IMR-90 (cell line): ENCODE measurements around the gene PPIL4. TPM values are rescaled to one million over a fixed set of nuclear protein-coding genes. Genes with fewer than 3 reads are reported as not detected.

ENCODE experiments used
- ATAC-seq: fragments of 200-7000 bp; cut with Tn5 transposase; 2 replicates; pipeline ENCODE4 v1.9.1; 2020; ENCODE audit warnings: low read depth, mild to moderate bottlenecking, moderate library complexity
- BruUV-seq: library from RNA; stranded (reverse); fragments of 400-500 nt; replicated peaks from 2 replicates; lab custom pipeline; 2021; lab: Mats Ljungman, UMichigan
- CTCF ChIA-PET: fragments of 300-600 bp; formaldehyde crosslinking; extraction: SDS; loops from one replicate; lab custom pipeline; 2021; ENCODE audit warnings: antibody characterized with exemption; lab: Yijun Ruan, JAX
- POLR2A ChIA-PET: fragments of 300-600 bp; sonication (Branson Sonifier 250); formaldehyde crosslinking; loops from one replicate; lab custom pipeline; 2022; ENCODE audit warnings: antibody characterized with exemption; ENCODE audit not compliant: unreplicated experiment; lab: Charles Lee
- DNase-seq: peaks from one replicate; pipeline ENCODE4 v3.0.0; 2013
- H2AFZ ChIP-seq: replicated peaks from 2 replicates; pipeline ENCODE3; 2013; ENCODE audit warnings: low read length, mild to moderate bottlenecking; ENCODE audit not compliant: poor library complexity
- H2AK5ac ChIP-seq: 2 replicates; pipeline ENCODE4 v1.6.1; 2013; ENCODE audit warnings: low read depth, low read length, inconsistent platforms
- H2AK9ac ChIP-seq: replicated peaks from 2 replicates; pipeline ENCODE3; 2013; ENCODE audit warnings: mild to moderate bottlenecking, low read depth, low read length, moderate library complexity; ENCODE audit not compliant: poor library complexity
- H2BK120ac ChIP-seq: 2 replicates; pipeline ENCODE4 v1.6.1; 2013; ENCODE audit warnings: low read depth, low read length, inconsistent platforms
- H2BK15ac ChIP-seq: 3 replicates; pipeline ENCODE4 v1.6.1; 2013; ENCODE audit warnings: low read depth, low read length, inconsistent platforms
- H2BK20ac ChIP-seq: 2 replicates; pipeline ENCODE4 v1.6.1; 2013; ENCODE audit warnings: low read depth, mild to moderate bottlenecking, inconsistent platforms, low read length, moderate library complexity
- H2BK5ac ChIP-seq: 2 replicates; pipeline ENCODE4 v1.6.1; 2013; ENCODE audit warnings: mild to moderate bottlenecking, low read depth, low read length, inconsistent platforms; ENCODE audit not compliant: poor library complexity, severe bottlenecking
- H3K14ac ChIP-seq: replicated peaks from 2 replicates; pipeline ENCODE4 v1.6.1; 2013; ENCODE audit warnings: low read depth, low read length, inconsistent platforms
- H3K18ac ChIP-seq: 2 replicates; pipeline ENCODE4 v1.6.1; 2013; ENCODE audit warnings: low read depth, low read length, control low read depth
- H3K23ac ChIP-seq: 2 replicates; pipeline ENCODE4 v1.6.1; 2013; ENCODE audit warnings: low read depth, low read length, inconsistent platforms
- H3K27ac ChIP-seq: 2 replicates; pipeline ENCODE4 v1.5.1; 2013; ENCODE audit warnings: mild to moderate bottlenecking, control low read depth, low read length; ENCODE audit not compliant: insufficient read depth
- H3K27me3 ChIP-seq: 2 replicates; pipeline ENCODE4 v1.6.1; 2013; ENCODE audit warnings: low read length; ENCODE audit not compliant: control insufficient read depth, insufficient read depth
- H3K36me3 ChIP-seq: 2 replicates; pipeline ENCODE4 v1.6.1; 2013; ENCODE audit warnings: low read length, mixed read lengths; ENCODE audit not compliant: control insufficient read depth, insufficient read depth
- H3K4ac ChIP-seq: 2 replicates; pipeline ENCODE4 v1.6.1; 2013; ENCODE audit warnings: low read depth, low read length, inconsistent platforms
- H3K4me1 ChIP-seq: 2 replicates; pipeline ENCODE4 v1.6.1; 2013; ENCODE audit warnings: low read length, mixed read lengths; ENCODE audit not compliant: control insufficient read depth, insufficient read depth
- H3K4me2 ChIP-seq: 2 replicates; pipeline ENCODE4 v1.6.1; 2013; ENCODE audit warnings: low read depth, mild to moderate bottlenecking, control low read depth, low read length, moderate library complexity
- H3K4me3 ChIP-seq: 2 replicates; pipeline ENCODE4 v1.5.1; 2013; ENCODE audit warnings: low read depth, mild to moderate bottlenecking, control low read depth, low read length, moderate library complexity; ENCODE audit not compliant: insufficient read depth
- H3K56ac ChIP-seq: 2 replicates; pipeline ENCODE4 v1.6.1; 2013; ENCODE audit warnings: low read length, inconsistent platforms; ENCODE audit not compliant: insufficient read depth; ENCODE audit errors: extremely low read depth
- H3K79me1 ChIP-seq, 2 experiments: 2 replicates each; pipeline ENCODE4 v1.6.1; 2013; ENCODE audit warnings: low read length in 2 of 2, inconsistent platforms in 1 of 2, low read depth in 1 of 2
- H3K9ac ChIP-seq: 2 replicates; pipeline ENCODE4 v1.6.1; 2013; ENCODE audit warnings: low read depth, low read length, control low read depth
- H3K9me1 ChIP-seq: 2 replicates; pipeline ENCODE4 v1.6.1; 2013; ENCODE audit warnings: low read length, inconsistent platforms; ENCODE audit not compliant: insufficient read depth
- H3K9me3 ChIP-seq: 2 replicates; pipeline ENCODE4 v1.6.1; 2013; ENCODE audit warnings: low read length; ENCODE audit not compliant: control insufficient read depth, insufficient read depth
- H4K20me1 ChIP-seq: 2 replicates; pipeline ENCODE4 v1.6.1; 2013; ENCODE audit warnings: low read length, inconsistent platforms; ENCODE audit not compliant: insufficient read depth
- H4K5ac ChIP-seq: 2 replicates; pipeline ENCODE4 v1.6.1; 2013; ENCODE audit warnings: mild to moderate bottlenecking, low read depth, low read length, control low read depth
- H4K8ac ChIP-seq, 2 experiments: 2 replicates each; pipeline ENCODE4 v1.6.1; 2013; ENCODE audit warnings: low read depth in 2 of 2, low read length in 2 of 2, control low read depth in 1 of 2, inconsistent platforms in 1 of 2
- H4K91ac ChIP-seq: 2 replicates; pipeline ENCODE4 v1.6.1; 2013; ENCODE audit warnings: low read depth, low read length, inconsistent platforms; ENCODE audit not compliant: insufficient read depth
- CEBPB ChIP-seq: IDR thresholded peaks from 2 replicates; pipeline ENCODE4 v1.6.1; 2012; ENCODE audit warnings: low read depth, low read length, improper control_type of control experiment
- CHD1 ChIP-seq: IDR thresholded peaks from 2 replicates; pipeline ENCODE4 v1.6.1; 2012; ENCODE audit warnings: low read depth, low read length, improper control_type of control experiment
- WGBS, 2 experiments: methylation state at CpG; one replicate each; pipeline versions ENCODE4 v1.1.5 to v1.1.7; 2013; ENCODE audit warnings: missing lambda C conversion rate in 2 of 2; ENCODE audit not compliant: insufficient read length in 1 of 2; ENCODE audit errors: extremely low coverage in 2 of 2; 5-methylcytosine and 5-hydroxymethylcytosine counted together
- dilution Hi-C: fragments of 300-500 bp; cut with HindIII; formaldehyde crosslinking; loops from one replicate; pipeline ENCODE4 v1.14.3; 2018; ENCODE audit warnings: low sequenced_read_pairs; ENCODE audit not compliant: unreplicated experiment
- in situ Hi-C: fragments of 300-500 bp; cut with MboI; formaldehyde crosslinking; loops from 3 replicates; pipeline ENCODE4 v1.14.3; 2019; ENCODE audit warnings: low sequenced_read_pairs, inconsistent platforms, mixed read lengths
- intact Hi-C: fragments of 100-400 bp; cut with micrococcal nuclease; formaldehyde crosslinking; loops from 2 replicates; pipeline ENCODE4 v1.10.0; 2022
- polyA plus RNA-seq, 3 experiments: library from polyadenylated mRNA; depleted of rRNA; stranded (reverse); fragments of >200 nt; gene quantifications; 2 replicates each; pipeline ENCODE4 v1.2.3, GENCODE V29; 2012; ENCODE audit warnings: low replicate concordance in 1 of 3
- total RNA-seq: library from RNA; depleted of rRNA; stranded (reverse); fragments of >200 nt; gene quantifications from 2 replicates; pipeline ENCODE4 v1.2.3, GENCODE V29; 2012

Gene PPIL4
- total and polyA plus RNA-seq, 2 of the 4 experiments (the other 2 are of a cell fraction) = 10.6 to 13.3 TPM

DNA sequence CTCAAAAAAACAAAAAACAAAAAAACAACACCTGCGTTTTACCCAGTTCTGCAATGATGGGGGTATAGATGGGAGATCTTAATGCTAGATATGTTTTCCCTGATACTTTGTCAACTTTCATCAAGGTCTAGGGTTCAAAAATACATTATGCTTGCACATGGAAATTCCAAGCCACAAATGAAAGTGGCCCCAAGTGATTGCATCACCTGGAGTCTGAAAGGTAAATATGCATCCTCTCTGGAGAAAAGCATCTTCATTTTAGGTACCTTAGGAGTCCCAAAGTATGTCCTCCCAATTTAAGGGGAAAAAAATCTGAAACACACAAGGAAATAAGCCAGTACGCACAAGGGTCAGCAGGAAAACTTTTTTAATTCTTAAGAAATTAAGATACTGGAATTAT, 48.5 kb downstream of the PPIL4 start:
- ChIA-PET CTCF (no interaction called here), POLR2A (no interaction called here)
- Histone ChIP-seq H3K27ac (no peak overlapping the region), H3K56ac (no peak overlapping the region), H3K14ac (no peak overlapping the region), H3K79me1 (no peaks in the 10 kb centered on the region), H3K36me3 (peaks cover 2% of the 10 kb centered on the region; the same call in 1 of the 2 replicates), H3K4ac (no peak overlapping the region), H4K5ac (no peak overlapping the region), H3K9me3 (no peaks in the 10 kb centered on the region), H3K9ac (no peak overlapping the region), H2AK9ac (no peak overlapping the region), H3K27me3 (no peaks in the 10 kb centered on the region), H2AFZ (no peak overlapping the region), H4K20me1 (no peaks in the 10 kb centered on the region), H2BK5ac (no peak overlapping the region), H3K9me1 (no peaks in the 10 kb centered on the region; the same call in 1 of the 2 replicates), H3K4me2 (no peak overlapping the region), H3K4me3 (no peak overlapping the region), H2BK15ac (no peak overlapping the region), H3K4me1 (no peaks in the 10 kb centered on the region), H4K91ac (no peak overlapping the region), H3K23ac (no peak overlapping the region), H4K8ac (no peak overlapping the region), H2BK20ac (no peak overlapping the region), H2AK5ac (no peak overlapping the region), H3K18ac (no peak overlapping the region), H2BK120ac (no peak overlapping the region)
- intact Hi-C loops (no loop called here), dilution Hi-C loops (no loop called here), in situ Hi-C loops (no loop called here)
- TF ChIP-seq CHD1 = no peak
- peak; percentile 61 for TF ChIP-seq CEBPB
- no peak for ATAC-seq
- no CpG with 5 or more reads among the region's 2 CpGs for WGBS, 2 experiments
- DNase-seq = no peak
- BruUV-seq = no TSS peak
